ENCODE data around the gene DNAAF5.

Gene DNAAF5

GRCh38 chr7:826230-826917, 99.9 kb downstream of the DNAAF5 start:
- Histone ChIP-seq H3K4me1 (peaks cover 82% of the 10 kb centered on the region), H3K27ac (peak overlapping the region; percentile 59), H3K4me3 (no peak overlapping the region), H3K9ac (peak overlapping the region; percentile 38; the same call in 1 of the 2 replicates), H3K27me3 (no peaks in the 10 kb centered on the region), H3K4me2 (peak overlapping the region; percentile 61), H3K9me3 (no peaks in the 10 kb centered on the region), H4K20me1 (peaks cover 100% of the 10 kb centered on the region), H3K36me3 (peaks cover 35% of the 10 kb centered on the region)
- TF ChIP-seq Cebpa-rat (IDR thresholded peaks at IDR 0.05): no peak

- H4K20me1 ChIP-seq: peaks cover 100% of the 10 kb centered on the region
- TF ChIP-seq Cebpa-rat (IDR thresholded peaks at IDR 0.05): no peak
Observed at GRCh38 chr7:828793-829561, 102.5 kb downstream of the DNAAF5 start.

GRCh38 chr7:830069-830468, 103.6 kb downstream of the DNAAF5 start:
- Histone ChIP-seq H3K36me3 (peaks cover 49% of the 10 kb centered on the region), H3K4me2 (peak overlapping the region; percentile 61), H3K4me1 (peaks cover 71% of the 10 kb centered on the region), H3K9me3 (no peaks in the 10 kb centered on the region), H3K27ac (no peak overlapping the region), H3K27me3 (no peaks in the 10 kb centered on the region), H3K9ac (peak overlapping the region; percentile 24; the same call in 1 of the 2 replicates), H4K20me1 (peaks cover 100% of the 10 kb centered on the region), H3K4me3 (no peak overlapping the region)
- TF ChIP-seq Cebpa-rat (IDR thresholded peaks at IDR 0.05): no peak

More at GRCh38 chr7:828793-829561, 102.5 kb downstream of the DNAAF5 start:
- no peak overlapping the region for H3K4me3 ChIP-seq
- no peaks in the 10 kb centered on the region for H3K27me3 ChIP-seq
- H3K36me3 ChIP-seq: peaks cover 38% of the 10 kb centered on the region
- H3K4me2 ChIP-seq: 0 out of 2 replicates have a peak overlapping the region, but pooled peaks have one; percentile 5
- peaks cover 79% of the 10 kb centered on the region for H3K4me1 ChIP-seq
- H3K9ac ChIP-seq: no peak overlapping the region
- no peaks in the 10 kb centered on the region for H3K9me3 ChIP-seq
- no peak overlapping the region for H3K27ac ChIP-seq

- Histone ChIP-seq H3K27me3 (no peaks in the 10 kb centered on the region), H3K4me2 (peak overlapping the region; percentile 61), H3K4me1 (peaks cover 71% of the 10 kb centered on the region), H3K4me3 (no peak overlapping the region), H3K9me3 (no peaks in the 10 kb centered on the region), H3K9ac (peak overlapping the region; percentile 8; the same call in 1 of the 2 replicates), H4K20me1 (peaks cover 100% of the 10 kb centered on the region), H3K36me3 (peaks cover 55% of the 10 kb centered on the region), H3K27ac (no peak overlapping the region)
- TF ChIP-seq Cebpa-rat (IDR thresholded peaks at IDR 0.05): no peak
Observed at GRCh38 chr7:831596-832166, 105.2 kb downstream of the DNAAF5 start.

- Histone ChIP-seq H3K27me3 (no peaks in the 10 kb centered on the region), H3K9ac (peak within 1 kb of the TSS; percentile 8; the same call in 1 of the 2 replicates), H3K36me3 (peaks cover 60% of the 10 kb centered on the region), H3K4me2 (peak within 1 kb of the TSS; percentile 61), H3K27ac (no peak within 1 kb of the TSS), H3K4me3 (no peak within 1 kb of the TSS), H3K4me1 (peaks cover 72% of the 10 kb centered on the region), H3K9me3 (no peaks in the 10 kb centered on the region), H4K20me1 (peaks cover 100% of the 10 kb centered on the region)
- TF ChIP-seq Cebpa-rat (IDR thresholded peaks at IDR 0.05): no peak
Observed at GRCh38 chr7:832167-832967, 105.9 kb downstream of the DNAAF5 start, which contains the start of gene SUN1. Gene SUN1 (plus strand): TSS chr7:832476. CDS start chr7:832525, 49 bp downstream.

GRCh38 chr7:832968-833424, 106.5 kb downstream of the DNAAF5 start:
- peaks cover 72% of the 10 kb centered on the region for H3K4me1 ChIP-seq
- H3K27ac ChIP-seq: no peak overlapping the region
- peaks cover 63% of the 10 kb centered on the region for H3K36me3 ChIP-seq
- peaks cover 100% of the 10 kb centered on the region for H4K20me1 ChIP-seq
- no peak for TF ChIP-seq Cebpa-rat (IDR thresholded peaks at IDR 0.05)
- no peaks in the 10 kb centered on the region for H3K27me3 ChIP-seq
- no peak overlapping the region for H3K9ac ChIP-seq
- no peak overlapping the region for H3K4me2 ChIP-seq
- no peak overlapping the region for H3K4me3 ChIP-seq
- H3K9me3 ChIP-seq: no peaks in the 10 kb centered on the region

GRCh38 chr7:833601-834258, 107.2 kb downstream of the DNAAF5 start:
- H3K9ac ChIP-seq: no peak overlapping the region
- no peak for TF ChIP-seq Cebpa-rat (IDR thresholded peaks at IDR 0.05)
- H4K20me1 ChIP-seq: peaks cover 100% of the 10 kb centered on the region
- H3K27ac ChIP-seq: no peak overlapping the region
- no peak overlapping the region for H3K4me2 ChIP-seq
- no peaks in the 10 kb centered on the region for H3K9me3 ChIP-seq
- H3K36me3 ChIP-seq: peaks cover 67% of the 10 kb centered on the region
- H3K27me3 ChIP-seq: no peaks in the 10 kb centered on the region
- peaks cover 68% of the 10 kb centered on the region for H3K4me1 ChIP-seq
- H3K4me3 ChIP-seq: no peak overlapping the region

- H3K27ac ChIP-seq: no peak overlapping the region
- H3K4me2 ChIP-seq: no peak overlapping the region
- H3K9me3 ChIP-seq: no peaks in the 10 kb centered on the region
- H3K4me3 ChIP-seq: no peak overlapping the region
- peaks cover 100% of the 10 kb centered on the region for H4K20me1 ChIP-seq
- peaks cover 69% of the 10 kb centered on the region for H3K36me3 ChIP-seq
- no peak overlapping the region for H3K9ac ChIP-seq
- H3K4me1 ChIP-seq: peaks cover 63% of the 10 kb centered on the region
- TF ChIP-seq Cebpa-rat (IDR thresholded peaks at IDR 0.05): no peak
- no peaks in the 10 kb centered on the region for H3K27me3 ChIP-seq
Observed at GRCh38 chr7:834277-834676, 107.8 kb downstream of the DNAAF5 start.

- H3K4me2 ChIP-seq: no peak overlapping the region
- peaks cover 77% of the 10 kb centered on the region for H3K36me3 ChIP-seq
- no peaks in the 10 kb centered on the region for H3K27me3 ChIP-seq
- H3K4me3 ChIP-seq: no peak overlapping the region
- no peak overlapping the region for H3K27ac ChIP-seq
- peaks cover 55% of the 10 kb centered on the region for H3K4me1 ChIP-seq
- H3K9me3 ChIP-seq: no peaks in the 10 kb centered on the region
- TF ChIP-seq Cebpa-rat (IDR thresholded peaks at IDR 0.05): no peak
- no peak overlapping the region for H3K9ac ChIP-seq
- H4K20me1 ChIP-seq: peaks cover 95% of the 10 kb centered on the region
Observed at GRCh38 chr7:835021-835420, 108.5 kb downstream of the DNAAF5 start.
